HCT116 (cell line): ENCODE measurements around the gene NSMCE4A. TPM values are rescaled to one million over a fixed set of nuclear protein-coding genes. Genes with fewer than 3 reads are reported as not detected.

Source experiments
- ATAC-seq: fragments of 200-7000 bp; cut with Tn5 transposase; 2 replicates; pipeline ENCODE4 v1.9.1; 2020; ENCODE audit warnings: mild to moderate bottlenecking, moderate library complexity
- BruUV-seq: library from RNA; stranded (reverse); fragments of 400-500 nt; replicated peaks from 2 replicates; lab custom pipeline; 2021; lab: Mats Ljungman, UMichigan
- CTCF ChIA-PET: fragments of 300-600 bp; sonication (Branson Sonifier 250); formaldehyde crosslinking; loops from one replicate; lab custom pipeline; 2021; ENCODE audit warnings: antibody characterized with exemption; lab: Charles Lee
- POLR2A ChIA-PET: fragments of 300-600, 350-600 bp; sonication (Branson Sonifier 250); formaldehyde crosslinking; loops from one replicate; lab custom pipeline; 2021; ENCODE audit warnings: antibody characterized with exemption; lab: Charles Lee
- RAD21 ChIA-PET, 2 experiments: fragments of 300-600 bp; sonication (Branson Sonifier 250); formaldehyde crosslinking; loops; one replicate each; lab custom pipeline; 2023; ENCODE audit warnings: low total read pairs in 2 of 2; ENCODE audit not compliant: uncharacterized antibody in 2 of 2, unreplicated experiment in 2 of 2, low non-redundant PET in 1 of 2; lab: Charles Lee
- DNase-seq: peaks from one replicate; pipeline ENCODE4 v3.0.0-alpha.2; 2010; ENCODE audit warnings: low read depth, low spot score
- H2AFZ ChIP-seq: fragments of 200-600 bp; shearing (Covaris generic), sonication (generic); 2 replicates; pipeline ENCODE4 v1.6.1; 2017; ENCODE audit warnings: low read depth, mixed run types, mixed read lengths, antibody characterized with exemption, low read length; ENCODE audit not compliant: poor library complexity, severe bottlenecking
- H3K27ac ChIP-seq: 2 replicates; pipeline ENCODE4 v1.5.1; 2012; ENCODE audit warnings: low read depth, low read length
- H3K27me3 ChIP-seq: fragments of 200-600 bp; sonication (generic); 2 replicates; pipeline ENCODE4 v1.6.1; 2016; ENCODE audit warnings: mixed run types, low read length, mixed read lengths; ENCODE audit not compliant: insufficient read depth
- H3K36me3 ChIP-seq, 2 experiments: fragments of 200-500 bp in 1 of 2; fragments of 200-600 bp in 1 of 2; sonication (Bioruptor generic) in 1 of 2; sonication (generic) in 1 of 2; 2 replicates each; pipeline versions ENCODE4 v1.5.1 to v1.6.1; 2014 to 2016; ENCODE audit warnings: low read length in 2 of 2, inconsistent platforms in 1 of 2, mixed read lengths in 1 of 2, mixed run types in 1 of 2; ENCODE audit not compliant: insufficient read depth in 2 of 2, control insufficient read depth in 1 of 2
- H3K4me1 ChIP-seq, 2 experiments: fragments of 200-600 bp in 1 of 2; sonication (generic) in 1 of 2; 2 replicates each; pipeline versions ENCODE4 v1.5.1 to v1.6.1; 2012 to 2017; ENCODE audit warnings: low read length in 2 of 2, inconsistent platforms in 1 of 2, mild to moderate bottlenecking in 1 of 2, mixed read lengths in 1 of 2, mixed run types in 1 of 2, moderate library complexity in 1 of 2; ENCODE audit not compliant: insufficient read depth in 2 of 2, control insufficient read depth in 1 of 2
- H3K4me2 ChIP-seq: fragments of 200-600 bp; sonication (generic); 2 replicates; pipeline ENCODE4 v1.6.1; 2017; ENCODE audit warnings: mixed run types, low read length, mixed read lengths
- H3K4me3 ChIP-seq, 2 experiments: fragments of 200-600 bp in 1 of 2; sonication (generic) in 1 of 2; replicated peaks in 1 of 2; 2 replicates each; pipeline ENCODE4 v1.5.1; 2011 to 2016; ENCODE audit warnings: low read length in 2 of 2, control low read depth in 1 of 2, low read depth in 1 of 2, mild to moderate bottlenecking in 1 of 2, mixed read lengths in 1 of 2, mixed run types in 1 of 2
- H3K79me2 ChIP-seq: fragments of 200-600 bp; sonication (generic); 2 replicates; pipeline ENCODE4 v1.6.1; 2017; ENCODE audit warnings: mild to moderate bottlenecking, mixed run types, low read length, moderate library complexity, mixed read lengths; ENCODE audit not compliant: insufficient read depth
- H3K9ac ChIP-seq: fragments of 200-600 bp; sonication (generic); 2 replicates; pipeline ENCODE4 v1.6.1; 2016; ENCODE audit warnings: low read length, mixed read lengths
- H3K9me2 ChIP-seq: fragments of 200-600 bp; sonication (generic), shearing (Covaris generic); 2 replicates; pipeline ENCODE4 v1.6.1; 2017; ENCODE audit warnings: mixed run types, mild to moderate bottlenecking, moderate library complexity; ENCODE audit not compliant: insufficient read depth
- H3K9me3 ChIP-seq, 2 experiments: fragments of 200-500 bp in 1 of 2; fragments of 200-600 bp in 1 of 2; sonication (Bioruptor generic) in 1 of 2; sonication (generic) in 1 of 2; 2 replicates each; pipeline ENCODE4 v1.6.1; 2014 to 2017; ENCODE audit warnings: low read length in 2 of 2, mixed read lengths in 2 of 2, inconsistent platforms in 1 of 2, low read depth in 1 of 2, mild to moderate bottlenecking in 1 of 2, mixed run types in 1 of 2, moderate library complexity in 1 of 2; ENCODE audit not compliant: control insufficient read depth in 1 of 2, insufficient read depth in 1 of 2
- H4K20me1 ChIP-seq: fragments of 200-600 bp; sonication (generic), shearing (Covaris generic); 2 replicates; pipeline ENCODE4 v1.6.1; 2017; ENCODE audit warnings: mixed run types, mild to moderate bottlenecking, moderate library complexity; ENCODE audit not compliant: insufficient read depth
- ATF3 ChIP-seq: IDR thresholded peaks from 2 replicates; pipeline ENCODE4 v1.6.1; 2012
- CBX3 ChIP-seq: IDR thresholded peaks from 2 replicates; pipeline ENCODE4 v1.6.1; 2012; ENCODE audit warnings: low read depth
- CEBPB ChIP-seq: IDR thresholded peaks from 2 replicates; pipeline ENCODE4 v1.6.1; 2012; ENCODE audit warnings: low read depth
- EZH2 ChIP-seq: fragments of 200-600 bp; sonication (generic); IDR thresholded peaks from 2 replicates; pipeline ENCODE4 v1.6.1; 2017; ENCODE audit warnings: antibody characterized with exemption, mixed run types
- POLR2A ChIP-seq: IDR thresholded peaks from 2 replicates; pipeline ENCODE4 v1.7.0; 2011; ENCODE audit warnings: borderline replicate concordance; ENCODE audit not compliant: insufficient read depth, insufficient read length; ENCODE audit errors: extremely low read depth
- POLR2AphosphoS5 ChIP-seq: IDR thresholded peaks from 2 replicates; pipeline ENCODE4 v1.6.1; 2011; ENCODE audit warnings: mild to moderate bottlenecking, low read depth, low read length, moderate library complexity
- RAD21 ChIP-seq: IDR thresholded peaks from 2 replicates; pipeline ENCODE4 v1.6.1; 2012; ENCODE audit warnings: low read depth, mild to moderate bottlenecking
- REST ChIP-seq: IDR thresholded peaks from 2 replicates; pipeline ENCODE4 v1.6.1; 2012; ENCODE audit warnings: low read depth
- ZBTB33 ChIP-seq: IDR thresholded peaks from 2 replicates; pipeline ENCODE4 v1.6.1; 2011; ENCODE audit warnings: mild to moderate bottlenecking, low read length, moderate library complexity; ENCODE audit not compliant: insufficient replicate concordance; ENCODE audit errors: extremely low read depth
- ZFX ChIP-seq: fragments of 450-650 bp; IDR thresholded peaks from 2 replicates; pipeline ENCODE4 v1.6.1; 2017
- intact Hi-C: fragments of 100-400 bp; cut with micrococcal nuclease; formaldehyde crosslinking; loops from 2 replicates; pipeline ENCODE4 v1.10.0; 2022
- total RNA-seq: library from RNA; stranded (reverse); gene quantifications from one replicate; pipeline ENCODE4 v1.2.1, GENCODE V29; 2021; ENCODE audit not compliant: unreplicated experiment

NSMCE4A gene
- total RNA-seq, 1 experiment from 2014 or later = 70.6 TPM

- Histone ChIP-seq H3K27me3 (no peaks in the 10 kb centered on the region), H3K27ac (no peak overlapping the region), H4K20me1 (no peaks in the 10 kb centered on the region), H3K4me2 (no peak overlapping the region), H3K36me3 (peaks cover 7% of the 10 kb centered on the region in 2 experiments; a peak in 3 of 4 replicates), H3K4me3 (no peak overlapping the region), H2AFZ (no peak overlapping the region), H3K9me2 (no peaks in the 10 kb centered on the region), H3K79me2 (peaks cover 8% of the 10 kb centered on the region; the same call in 1 of the 2 replicates), H3K9ac (no peak overlapping the region), H3K9me3 (no peaks in the 10 kb centered on the region), H3K4me1 (peaks cover 0 to 8% of the 10 kb centered on the region in 2 experiments; a peak in 1 of 4 replicates)
- RAD21 ChIA-PET = no interaction called here
- DNase-seq (no peak), ATAC-seq (no peak)
- CTCF ChIA-PET = interaction anchor here (1.0 kb wide), 1 partner anchor 10 kb away, joined by 7 read pairs; no protein-coding TSS in a partner anchor
- no TSS peak for BruUV-seq
- intact Hi-C loops = no loop called here
- POLR2A ChIA-PET = no interaction called here
- TF ChIP-seq ZFX = no peak
- no peak for TF ChIP-seq POLR2AphosphoS5
- TF ChIP-seq ZBTB33 = no peak
- no peak for TF ChIP-seq CEBPB
- TF ChIP-seq POLR2A = no peak
- TF ChIP-seq REST = no peak
- no peak for TF ChIP-seq EZH2
- TF ChIP-seq RAD21 = no peak
- no peak for TF ChIP-seq CBX3
- TF ChIP-seq ATF3 = no peak
Measured at GRCh38 chr10:121910673-121911420, 64.2 kb downstream of the NSMCE4A start.

Other genes starting within 250 kb of the NSMCE4A start
- 39.2 TPM for gene ATE1, start 47.2 kb downstream of the NSMCE4A start, total RNA-seq
- 38.6 TPM for gene TACC2, start 13.9 kb upstream of the NSMCE4A start, total RNA-seq